ENCODE results near the gene RPH3AL.

The RPH3AL gene

DNA sequence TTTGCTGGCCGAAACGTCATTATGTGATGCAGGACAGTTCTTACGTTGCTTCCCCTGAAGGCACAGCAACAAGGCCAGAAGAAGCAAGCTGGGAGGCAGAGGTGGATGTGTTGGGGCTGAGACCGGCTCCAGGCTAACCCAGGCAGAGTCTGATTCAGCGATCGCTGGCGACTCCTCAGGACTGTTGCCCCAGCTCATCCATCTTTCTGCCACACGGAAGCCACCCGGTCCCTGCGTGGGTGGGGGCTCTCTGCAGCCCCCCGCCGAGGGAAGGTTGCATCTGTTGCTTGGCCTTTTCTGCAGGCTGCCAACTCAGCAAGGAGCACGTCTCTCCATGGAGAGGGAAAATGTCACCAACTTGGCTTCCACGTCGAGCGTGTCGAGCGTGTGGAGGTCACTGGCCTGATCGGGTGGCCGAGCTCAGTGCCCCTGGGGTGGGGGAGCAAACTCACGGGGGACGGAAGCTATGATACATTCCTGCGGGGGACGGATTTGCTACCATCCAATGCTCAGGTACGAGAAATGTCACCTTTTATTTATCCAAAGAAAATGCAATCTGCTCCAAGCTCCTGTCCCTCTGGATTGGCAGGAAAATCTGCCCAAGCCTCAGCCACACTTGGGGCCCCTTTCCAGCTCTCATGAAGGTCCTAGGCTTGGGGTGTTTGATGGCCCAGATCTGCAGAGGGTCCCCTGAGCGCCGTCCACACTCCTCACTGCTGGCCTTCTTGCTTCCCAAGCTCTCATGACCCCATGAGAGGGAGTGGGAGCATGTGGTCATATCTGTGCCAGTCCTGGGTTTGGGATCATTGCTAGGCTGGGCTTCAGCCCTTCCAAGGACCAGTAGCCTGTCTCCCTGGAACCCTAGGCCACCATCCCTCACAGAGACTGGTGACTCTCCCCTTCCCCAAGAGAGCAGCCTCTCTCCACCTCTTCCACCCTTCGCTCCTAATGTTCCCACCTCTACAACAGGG lies 69.4 kb downstream of the RPH3AL start:
- TF ChIP-seq, protein P1, sequence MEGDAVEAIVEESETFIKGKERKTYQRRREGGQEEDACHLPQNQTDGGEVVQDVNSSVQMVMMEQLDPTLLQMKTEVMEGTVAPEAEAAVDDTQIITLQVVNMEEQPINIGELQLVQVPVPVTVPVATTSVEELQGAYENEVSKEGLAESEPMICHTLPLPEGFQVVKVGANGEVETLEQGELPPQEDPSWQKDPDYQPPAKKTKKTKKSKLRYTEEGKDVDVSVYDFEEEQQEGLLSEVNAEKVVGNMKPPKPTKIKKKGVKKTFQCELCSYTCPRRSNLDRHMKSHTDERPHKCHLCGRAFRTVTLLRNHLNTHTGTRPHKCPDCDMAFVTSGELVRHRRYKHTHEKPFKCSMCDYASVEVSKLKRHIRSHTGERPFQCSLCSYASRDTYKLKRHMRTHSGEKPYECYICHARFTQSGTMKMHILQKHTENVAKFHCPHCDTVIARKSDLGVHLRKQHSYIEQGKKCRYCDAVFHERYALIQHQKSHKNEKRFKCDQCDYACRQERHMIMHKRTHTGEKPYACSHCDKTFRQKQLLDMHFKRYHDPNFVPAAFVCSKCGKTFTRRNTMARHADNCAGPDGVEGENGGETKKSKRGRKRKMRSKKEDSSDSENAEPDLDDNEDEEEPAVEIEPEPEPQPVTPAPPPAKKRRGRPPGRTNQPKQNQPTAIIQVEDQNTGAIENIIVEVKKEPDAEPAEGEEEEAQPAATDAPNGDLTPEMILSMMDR (IDR thresholded peaks at IDR 0.05; ENCODE audit: extremely low read depth, insufficient read depth, missing control alignments) = no peak
- in situ Hi-C loops (cut with MboI; ENCODE audit: low pct_unique_long_range_greater_than_20kb, low sequenced_read_pairs, unreplicated experiment) = no loop called here
- no peak for DNase-seq (ENCODE audit: low spot score)

DNA sequence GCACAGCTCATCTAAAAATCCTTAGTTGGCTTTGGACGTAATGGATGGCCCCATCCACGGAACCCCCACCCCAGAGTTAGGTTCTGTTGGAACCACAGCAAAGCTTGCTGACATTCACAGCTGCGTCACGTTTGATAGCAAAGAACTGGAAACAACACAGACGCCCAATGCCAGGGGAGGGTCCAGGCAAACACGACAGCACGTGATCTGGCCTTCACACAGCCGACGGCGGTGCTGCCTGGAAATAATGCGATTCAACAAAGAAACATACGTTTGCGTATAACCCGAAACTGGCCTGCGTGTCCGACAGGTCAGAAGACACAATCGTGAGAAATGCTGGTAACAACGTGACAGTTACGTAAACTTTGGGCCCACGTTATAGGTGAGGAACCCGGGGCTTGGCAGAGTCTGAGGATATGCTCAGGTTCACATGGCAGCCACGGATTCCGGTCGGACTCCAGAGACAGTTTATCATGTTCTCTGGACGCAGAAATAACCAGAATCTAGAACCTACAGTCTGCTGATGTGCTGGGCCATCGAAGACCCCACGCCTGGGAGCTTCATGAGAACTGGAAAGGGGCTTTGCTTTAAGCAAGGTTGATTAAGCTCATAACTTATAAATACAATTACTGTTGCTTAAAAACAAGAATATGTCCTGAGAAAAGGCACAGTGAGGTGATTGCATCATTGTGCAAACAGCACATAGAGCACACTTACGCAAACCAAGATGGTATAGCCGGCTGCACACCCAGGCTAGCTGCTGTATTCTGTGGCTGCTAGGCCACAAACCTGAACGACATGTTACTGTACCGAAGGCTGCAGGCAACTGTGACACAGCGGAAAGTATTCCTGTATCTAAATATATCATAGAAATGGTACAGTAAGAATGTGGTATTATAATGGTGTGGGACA lies 70.4 kb downstream of the RPH3AL start:
- no peak for DNase-seq (ENCODE audit: low spot score)
- TF ChIP-seq, protein P1 (IDR thresholded peaks at IDR 0.05; ENCODE audit: extremely low read depth, insufficient read depth, missing control alignments) = no peak
- in situ Hi-C loops (cut with MboI; ENCODE audit: low pct_unique_long_range_greater_than_20kb, low sequenced_read_pairs, unreplicated experiment) = no loop called here

DNA sequence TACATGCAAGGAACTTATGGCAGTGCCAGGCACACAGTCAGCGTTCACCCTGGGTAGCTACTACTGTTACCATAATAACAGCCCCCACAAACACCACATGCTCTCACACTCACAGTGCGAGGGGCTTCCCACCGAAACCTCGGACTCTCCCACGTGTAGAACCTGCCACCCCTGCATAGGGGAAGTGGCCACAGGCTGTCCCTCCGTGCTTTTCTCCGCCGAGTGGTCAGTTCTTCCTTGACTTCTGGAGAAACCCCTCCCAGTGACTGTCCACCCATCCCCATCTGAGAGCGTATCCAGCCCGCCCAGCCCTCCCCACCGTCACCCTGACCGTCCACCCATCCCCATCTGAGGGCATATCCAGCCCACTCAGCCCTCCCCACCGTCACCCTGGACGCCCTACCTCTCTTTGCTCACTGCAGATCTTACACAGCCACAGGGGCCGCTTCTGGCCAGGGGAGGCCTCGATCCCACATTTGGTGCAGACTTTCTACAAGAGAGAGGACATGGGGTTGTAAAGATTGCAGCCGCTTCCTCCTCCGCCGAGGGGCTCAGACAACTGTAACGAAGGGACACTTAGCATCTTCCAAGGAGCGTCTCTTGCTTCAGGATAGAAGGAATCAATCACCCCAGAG lies 71.1 kb downstream of the RPH3AL start:
- in situ Hi-C loops (cut with MboI; ENCODE audit: low pct_unique_long_range_greater_than_20kb, low sequenced_read_pairs, unreplicated experiment) = no loop called here

DNA sequence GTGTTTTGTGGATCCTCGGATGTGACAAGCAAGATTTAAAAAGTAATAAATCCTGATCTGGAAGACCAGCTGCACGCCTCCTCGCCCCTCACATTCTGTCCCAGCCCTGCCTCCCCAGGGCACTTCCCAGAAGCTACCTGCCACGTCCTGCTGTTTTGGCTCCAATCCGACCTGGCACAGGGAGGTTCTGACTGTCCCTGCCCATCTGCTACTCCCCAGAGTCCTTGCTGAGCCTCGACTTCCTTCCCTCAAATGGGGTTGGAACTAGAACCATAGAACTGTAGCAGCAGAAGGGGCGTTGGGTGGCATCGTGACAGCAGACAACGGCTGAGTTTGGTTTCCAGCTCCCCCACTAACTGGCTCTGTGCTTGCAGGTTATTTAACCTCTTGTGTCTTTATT lies 71.7 kb downstream of the RPH3AL start:
- DNase-seq (ENCODE audit: low spot score) = no peak
- in situ Hi-C loops (cut with MboI; ENCODE audit: low pct_unique_long_range_greater_than_20kb, low sequenced_read_pairs, unreplicated experiment) = no loop called here
- TF ChIP-seq, protein P1 (IDR thresholded peaks at IDR 0.05; ENCODE audit: extremely low read depth, insufficient read depth, missing control alignments) = no peak

More for the DNA sequence above, 71.1 kb downstream of the RPH3AL start:
- TF ChIP-seq, protein P1 (IDR thresholded peaks at IDR 0.05; ENCODE audit: extremely low read depth, insufficient read depth, missing control alignments) = no peak
- no peak for DNase-seq (ENCODE audit: low spot score)

DNA sequence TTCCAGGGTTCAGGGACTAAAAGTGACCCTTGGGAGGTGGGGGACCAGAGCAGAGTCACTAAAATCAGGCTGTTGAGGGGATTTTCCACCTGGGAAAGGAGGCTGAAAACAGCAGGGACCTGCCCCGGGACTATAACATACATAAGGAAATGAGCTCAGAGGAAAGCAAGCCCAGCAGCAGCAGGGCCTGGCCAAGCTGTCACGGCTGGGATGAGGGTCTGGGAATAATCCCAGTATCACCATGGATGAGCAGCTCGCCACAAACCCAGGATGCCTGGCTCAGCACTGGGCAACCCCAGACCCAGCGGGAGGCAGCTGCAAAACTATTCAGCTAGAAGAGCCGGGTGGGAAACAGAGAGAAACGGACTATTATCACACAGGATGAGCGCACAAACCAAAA lies 72.4 kb downstream of the RPH3AL start:
- TF ChIP-seq, protein P1 (IDR thresholded peaks at IDR 0.05; ENCODE audit: extremely low read depth, insufficient read depth, missing control alignments) = no peak
- no peak for DNase-seq (ENCODE audit: low spot score)
- in situ Hi-C loops (cut with MboI; ENCODE audit: low pct_unique_long_range_greater_than_20kb, low sequenced_read_pairs, unreplicated experiment) = no loop called here

DNA sequence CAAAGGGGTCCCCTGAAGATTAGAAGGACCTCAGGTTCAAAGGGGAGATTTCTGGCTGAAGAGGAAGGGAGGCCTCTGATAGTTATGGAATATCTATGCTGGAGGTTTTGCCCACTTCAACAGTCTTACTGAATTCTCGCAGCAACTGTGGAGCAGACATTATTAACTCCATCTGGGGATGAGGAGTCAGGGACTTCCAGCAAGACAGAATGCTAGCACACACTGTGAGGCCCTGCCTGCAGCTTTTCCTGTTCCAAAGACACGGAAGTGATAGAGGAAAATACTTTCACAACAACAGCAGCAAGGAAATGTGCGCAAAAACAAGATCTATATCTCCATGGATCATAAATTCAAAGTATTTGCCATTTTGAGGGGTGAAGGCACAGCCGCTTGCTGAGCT lies 72.8 kb downstream of the RPH3AL start:
- no peak for DNase-seq (ENCODE audit: low spot score)
- TF ChIP-seq, protein P1 (IDR thresholded peaks at IDR 0.05; ENCODE audit: extremely low read depth, insufficient read depth, missing control alignments) = no peak
- in situ Hi-C loops (cut with MboI; ENCODE audit: low pct_unique_long_range_greater_than_20kb, low sequenced_read_pairs, unreplicated experiment) = no loop called here

All from GM13977 (cell line).